HepG2 (cell line): Measurements from ENCODE around the gene GRB7. TPM values are rescaled to one million over a fixed set of nuclear protein-coding genes. Genes with fewer than 3 reads are reported as not detected.

Experiments used
- DMAP1 ChIP-seq: IDR thresholded peaks from 2 replicates; pipeline ENCODE4 v1.6.1; 2016
- DNMT1 ChIP-seq: sonication (generic); formaldehyde crosslinking; IDR thresholded peaks from 2 replicates; pipeline ENCODE4 v1.5.1; 2020; ENCODE audit warnings: mild to moderate bottlenecking, missing genetic modification reagents
- KDM4B ChIP-seq: sonication (generic); formaldehyde crosslinking; IDR thresholded peaks from 2 replicates; pipeline ENCODE4 v1.4.0; 2020; ENCODE audit warnings: missing genetic modification reagents
- NBN ChIP-seq: fragments of 450-650 bp; conservative IDR thresholded peaks from 2 replicates; pipeline ENCODE4 v1.6.1; 2017
- NR0B2 ChIP-seq: sonication (generic); formaldehyde crosslinking; IDR thresholded peaks from 2 replicates; pipeline ENCODE4 v1.4.0; 2020; ENCODE audit warnings: mild to moderate bottlenecking, missing genetic modification reagents
- REPIN1 ChIP-seq: sonication (generic); formaldehyde crosslinking; IDR thresholded peaks from 2 replicates; pipeline ENCODE4 v1.8.0; 2022; ENCODE audit warnings: missing genetic modification reagents, low read depth, mild to moderate bottlenecking, borderline replicate concordance
- TEAD2 ChIP-seq: sonication (generic); formaldehyde crosslinking; IDR thresholded peaks from 2 replicates; pipeline ENCODE4 v1.9.0; 2021; ENCODE audit warnings: missing genetic modification reagents
- WIZ ChIP-seq: sonication (generic); formaldehyde crosslinking; IDR thresholded peaks from 2 replicates; pipeline ENCODE4 v1.5.1; 2020; ENCODE audit warnings: mild to moderate bottlenecking, missing genetic modification reagents
- ZBTB20 ChIP-seq: sonication (generic); formaldehyde crosslinking; IDR thresholded peaks from 2 replicates; pipeline ENCODE4 v1.8.1; 2023; ENCODE audit warnings: missing genetic modification reagents, low read depth, mild to moderate bottlenecking, borderline replicate concordance
- ZEB1 ChIP-seq: IDR thresholded peaks from 2 replicates; pipeline ENCODE4 v1.6.1; 2012; ENCODE audit warnings: mild to moderate bottlenecking, low read depth, inconsistent platforms; ENCODE audit not compliant: insufficient replicate concordance
- ZNF225 ChIP-seq: sonication (generic); formaldehyde crosslinking; IDR thresholded peaks from 2 replicates; pipeline ENCODE4 v1.4.0; 2020; ENCODE audit warnings: mild to moderate bottlenecking, missing genetic modification reagents
- polyA plus RNA-seq, 8 experiments: library from polyadenylated mRNA; depleted of rRNA in 3 of 8; stranded (reverse) in 7 of 8; unstranded in 1 of 8; fragments of >200 nt; fragmentation: Illumina TruSeq in 4 of 8; extraction: Trizol in 4 of 8; gene quantifications; 2 replicates each; pipeline versions ENCODE4 v1.2.1 to v1.2.3, GENCODE V29; 2011 to 2016; ENCODE audit warnings: low read depth in 4 of 8, missing spikeins in 1 of 8, mixed read lengths in 1 of 8; ENCODE audit not compliant: insufficient read depth in 1 of 8
- total RNA-seq, 5 experiments: library from RNA; depleted of rRNA; stranded (reverse); fragments of >200 nt; fragmentation: Illumina TruSeq; extraction: Trizol; gene quantifications; 2 replicates each; pipeline ENCODE4 v1.2.3, GENCODE V29; 2016; ENCODE audit warnings: low read depth in 1 of 5
- TF ChIP-seq, protein P1 (sequence below), 2 experiments: sonication (generic) in 1 of 2; formaldehyde crosslinking in 1 of 2; IDR thresholded peaks; 2 replicates each; pipeline versions ENCODE4 v1.4.0 to v1.6.1; 2016 to 2020; ENCODE audit warnings: borderline replicate concordance in 1 of 2, low read depth in 1 of 2, mild to moderate bottlenecking in 1 of 2, missing genetic modification reagents in 1 of 2
- TF ChIP-seq, protein P2 (sequence below): sonication (generic); formaldehyde crosslinking; IDR thresholded peaks from 2 replicates; pipeline ENCODE4 v1.4.0; 2020; ENCODE audit warnings: missing genetic modification reagents, mild to moderate bottlenecking, borderline replicate concordance
- TF ChIP-seq, protein P3 (sequence below): IDR thresholded peaks from 2 replicates; pipeline ENCODE4 v1.6.1; 2016; ENCODE audit warnings: low read depth, borderline replicate concordance
- TF ChIP-seq, protein P4 (sequence below): sonication (generic); formaldehyde crosslinking; IDR thresholded peaks from 2 replicates; pipeline ENCODE4 v1.9.0; 2022; ENCODE audit warnings: missing genetic modification reagents, mild to moderate bottlenecking, borderline replicate concordance

The GRB7 gene
- total and polyA plus RNA-seq, 2 of the 13 experiments (the other 11 are each of a cell fraction or from before 2014, with no cell fraction given) = 60.2 to 77.7 TPM

- TF ChIP-seq, protein P1, sequence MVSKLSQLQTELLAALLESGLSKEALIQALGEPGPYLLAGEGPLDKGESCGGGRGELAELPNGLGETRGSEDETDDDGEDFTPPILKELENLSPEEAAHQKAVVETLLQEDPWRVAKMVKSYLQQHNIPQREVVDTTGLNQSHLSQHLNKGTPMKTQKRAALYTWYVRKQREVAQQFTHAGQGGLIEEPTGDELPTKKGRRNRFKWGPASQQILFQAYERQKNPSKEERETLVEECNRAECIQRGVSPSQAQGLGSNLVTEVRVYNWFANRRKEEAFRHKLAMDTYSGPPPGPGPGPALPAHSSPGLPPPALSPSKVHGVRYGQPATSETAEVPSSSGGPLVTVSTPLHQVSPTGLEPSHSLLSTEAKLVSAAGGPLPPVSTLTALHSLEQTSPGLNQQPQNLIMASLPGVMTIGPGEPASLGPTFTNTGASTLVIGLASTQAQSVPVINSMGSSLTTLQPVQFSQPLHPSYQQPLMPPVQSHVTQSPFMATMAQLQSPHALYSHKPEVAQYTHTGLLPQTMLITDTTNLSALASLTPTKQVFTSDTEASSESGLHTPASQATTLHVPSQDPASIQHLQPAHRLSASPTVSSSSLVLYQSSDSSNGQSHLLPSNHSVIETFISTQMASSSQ (IDR thresholded peaks at IDR 0.05; ENCODE audit: low read depth) = peak; percentile 72; the same call in 1 of the 2 replicates
- TF ChIP-seq, protein P1 (CRISPR knock-in tag; IDR thresholded peaks at IDR 0.05; ENCODE audit: borderline replicate concordance) = peak; percentile 79; the same call in 1 of the 2 replicates
- TF ChIP-seq DMAP1 (CRISPR knock-in tag) = peak; percentile 48; the same call in 1 of the 2 replicates
- TF ChIP-seq, protein P2, sequence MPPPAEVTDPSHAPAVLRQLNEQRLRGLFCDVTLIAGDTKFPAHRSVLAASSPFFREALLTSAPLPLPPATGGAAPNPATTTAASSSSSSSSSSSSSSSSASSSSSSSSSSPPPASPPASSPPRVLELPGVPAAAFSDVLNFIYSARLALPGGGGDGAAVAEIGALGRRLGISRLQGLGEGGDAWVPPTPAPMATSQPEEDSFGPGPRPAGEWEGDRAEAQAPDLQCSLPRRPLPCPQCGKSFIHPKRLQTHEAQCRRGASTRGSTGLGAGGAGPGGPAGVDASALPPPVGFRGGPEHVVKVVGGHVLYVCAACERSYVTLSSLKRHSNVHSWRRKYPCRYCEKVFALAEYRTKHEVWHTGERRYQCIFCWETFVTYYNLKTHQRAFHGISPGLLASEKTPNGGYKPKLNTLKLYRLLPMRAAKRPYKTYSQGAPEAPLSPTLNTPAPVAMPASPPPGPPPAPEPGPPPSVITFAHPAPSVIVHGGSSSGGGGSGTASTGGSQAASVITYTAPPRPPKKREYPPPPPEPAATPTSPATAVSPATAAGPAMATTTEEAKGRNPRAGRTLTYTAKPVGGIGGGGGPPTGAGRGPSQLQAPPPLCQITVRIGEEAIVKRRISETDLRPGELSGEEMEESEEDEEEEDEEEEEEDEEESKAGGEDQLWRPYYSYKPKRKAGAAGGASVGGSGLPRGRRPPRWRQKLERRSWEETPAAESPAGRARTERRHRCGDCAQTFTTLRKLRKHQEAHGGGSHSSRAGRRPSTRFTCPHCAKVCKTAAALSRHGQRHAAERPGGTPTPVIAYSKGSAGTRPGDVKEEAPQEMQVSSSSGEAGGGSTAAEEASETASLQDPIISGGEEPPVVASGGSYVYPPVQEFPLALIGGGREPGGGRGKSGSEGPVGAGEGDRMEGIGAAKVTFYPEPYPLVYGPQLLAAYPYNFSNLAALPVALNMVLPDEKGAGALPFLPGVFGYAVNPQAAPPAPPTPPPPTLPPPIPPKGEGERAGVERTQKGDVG (CRISPR knock-in tag) = no peak
- no peak for TF ChIP-seq WIZ
- no peak for TF ChIP-seq TEAD2
- TF ChIP-seq ZBTB20 (CRISPR knock-in tag) = peak; percentile 77; the same call in 1 of the 2 replicates
- TF ChIP-seq NBN = no peak
- no peak for TF ChIP-seq DNMT1 (CRISPR knock-in tag)
- peak; percentile 77 for TF ChIP-seq ZEB1
- TF ChIP-seq, protein P3, sequence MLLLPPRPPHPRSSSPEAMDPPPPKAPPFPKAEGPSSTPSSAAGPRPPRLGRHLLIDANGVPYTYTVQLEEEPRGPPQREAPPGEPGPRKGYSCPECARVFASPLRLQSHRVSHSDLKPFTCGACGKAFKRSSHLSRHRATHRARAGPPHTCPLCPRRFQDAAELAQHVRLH (CRISPR knock-in tag) = 0 out of 2 replicates have a peak, but pooled peaks have one; percentile 18
- TF ChIP-seq NR0B2 (CRISPR knock-in tag) = 0 out of 2 replicates have a peak, but pooled peaks have one; percentile 10
- TF ChIP-seq, protein P4, sequence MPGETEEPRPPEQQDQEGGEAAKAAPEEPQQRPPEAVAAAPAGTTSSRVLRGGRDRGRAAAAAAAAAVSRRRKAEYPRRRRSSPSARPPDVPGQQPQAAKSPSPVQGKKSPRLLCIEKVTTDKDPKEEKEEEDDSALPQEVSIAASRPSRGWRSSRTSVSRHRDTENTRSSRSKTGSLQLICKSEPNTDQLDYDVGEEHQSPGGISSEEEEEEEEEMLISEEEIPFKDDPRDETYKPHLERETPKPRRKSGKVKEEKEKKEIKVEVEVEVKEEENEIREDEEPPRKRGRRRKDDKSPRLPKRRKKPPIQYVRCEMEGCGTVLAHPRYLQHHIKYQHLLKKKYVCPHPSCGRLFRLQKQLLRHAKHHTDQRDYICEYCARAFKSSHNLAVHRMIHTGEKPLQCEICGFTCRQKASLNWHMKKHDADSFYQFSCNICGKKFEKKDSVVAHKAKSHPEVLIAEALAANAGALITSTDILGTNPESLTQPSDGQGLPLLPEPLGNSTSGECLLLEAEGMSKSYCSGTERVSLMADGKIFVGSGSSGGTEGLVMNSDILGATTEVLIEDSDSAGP = no peak
- no peak; the same call in 1 of the 2 replicates for TF ChIP-seq KDM4B
- TF ChIP-seq ZNF225 (CRISPR knock-in tag) = no peak
- TF ChIP-seq REPIN1 (CRISPR knock-in tag) = no peak
Measured at GRCh38 chr17:39740357-39741111, 2.8 kb downstream of the GRB7 start (continued).
